Suprapubic skin (tissue), 4 donors: ENCODE results near the gene PTPRN2. TPM values are rescaled to one million over a fixed set of nuclear protein-coding genes. Genes with fewer than 3 reads are reported as not detected.
"Not testable (repeated sequence)": the region's sequence is repeated elsewhere in the genome, so short reads cannot be mapped to it uniquely, and the experiment has no call there.

Source experiments
- DNase-seq, 2 donors: peaks; one replicate each; pipeline ENCODE4 v3.0.0-alpha.2; 2019; ENCODE audit warnings: low spot score in 2 of 2
- H3K27ac ChIP-seq: fragments of 200-600 bp; sonication (generic); one replicate; pipeline ENCODE4 v1.5.1; 2019
- H3K27me3 ChIP-seq: fragments of 200-600 bp; sonication (generic); one replicate; pipeline ENCODE4 v1.5.1; 2019
- H3K36me3 ChIP-seq: fragments of 200-600 bp; sonication (generic); one replicate; pipeline ENCODE4 v1.5.1; 2019
- H3K4me1 ChIP-seq: fragments of 200-600 bp; sonication (generic); one replicate; pipeline ENCODE4 v1.5.1; 2019
- H3K4me3 ChIP-seq: fragments of 200-600 bp; sonication (generic); one replicate; pipeline ENCODE4 v1.5.1; 2019; ENCODE audit warnings: mild to moderate bottlenecking
- H3K9me3 ChIP-seq: fragments of 200-600 bp; sonication (generic); one replicate; pipeline ENCODE4 v1.5.1; 2019
- EP300 ChIP-seq: sonication (generic); formaldehyde crosslinking; IDR thresholded peaks from one replicate; pipeline ENCODE4 v1.6.1; 2017; ENCODE audit warnings: antibody characterized with exemption
- POLR2A ChIP-seq, 2 donors: fragments of 450-650 bp; IDR thresholded peaks; one replicate each; pipeline ENCODE4 v1.6.1; 2017; ENCODE audit warnings: antibody characterized with exemption in 2 of 2, mild to moderate bottlenecking in 2 of 2, moderate library complexity in 2 of 2
- POLR2AphosphoS5 ChIP-seq, 3 donors: sonication (generic); formaldehyde crosslinking; IDR thresholded peaks; one replicate each; pipeline ENCODE4 v1.6.1; 2017; ENCODE audit warnings: antibody characterized with exemption in 3 of 3
- WGBS: methylation state at CpG from one replicate; pipeline ENCODE4 v1.1.5; 2018; 5-methylcytosine and 5-hydroxymethylcytosine counted together
- total RNA-seq, 4 donors: library from RNA; depleted of rRNA; stranded (reverse); fragments of >200 nt; gene quantifications; one replicate each; pipeline ENCODE4 v1.1.0, GENCODE V29; 2016
- TF ChIP-seq, protein P1 (sequence below), 2 donors: fragments of 200-600 bp in 1 of 2; fragments of 450-650 bp in 1 of 2; sonication (generic) in 1 of 2; IDR thresholded peaks; one replicate each; pipeline ENCODE4 v1.5.1; 2016 to 2019; ENCODE audit warnings: antibody characterized with exemption in 2 of 2, mild to moderate bottlenecking in 1 of 2, moderate library complexity in 1 of 2

Gene PTPRN2
- total RNA-seq, 4 donors from 2014 or later, result 0.23 to 1.8 (median 1.3) TPM

DNA sequence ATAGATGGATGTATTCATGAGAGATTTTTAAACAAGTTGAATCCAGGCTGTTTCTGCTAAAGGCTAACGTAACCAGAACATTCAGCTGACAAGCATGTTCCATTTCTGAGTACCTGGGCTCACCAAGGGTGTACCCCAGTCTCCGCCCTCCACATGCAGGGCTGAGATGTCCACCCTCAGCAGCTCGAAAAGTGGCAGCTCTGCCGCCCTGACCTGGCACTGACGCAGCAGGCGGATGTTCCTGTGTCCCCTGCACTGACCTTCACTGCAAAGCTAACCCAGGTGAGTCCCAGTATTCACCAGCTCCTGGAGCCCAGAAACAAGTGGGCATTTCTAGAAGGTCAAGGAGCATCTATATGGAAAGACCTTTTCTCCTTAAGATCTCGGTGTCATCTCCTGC, 437.4 kb downstream of the PTPRN2 start:
- no peak overlapping the region for H3K4me3 ChIP-seq
- H3K9me3 ChIP-seq, result no peaks in the 10 kb centered on the region
- no peak for TF ChIP-seq EP300
- TF ChIP-seq, protein P1, sequence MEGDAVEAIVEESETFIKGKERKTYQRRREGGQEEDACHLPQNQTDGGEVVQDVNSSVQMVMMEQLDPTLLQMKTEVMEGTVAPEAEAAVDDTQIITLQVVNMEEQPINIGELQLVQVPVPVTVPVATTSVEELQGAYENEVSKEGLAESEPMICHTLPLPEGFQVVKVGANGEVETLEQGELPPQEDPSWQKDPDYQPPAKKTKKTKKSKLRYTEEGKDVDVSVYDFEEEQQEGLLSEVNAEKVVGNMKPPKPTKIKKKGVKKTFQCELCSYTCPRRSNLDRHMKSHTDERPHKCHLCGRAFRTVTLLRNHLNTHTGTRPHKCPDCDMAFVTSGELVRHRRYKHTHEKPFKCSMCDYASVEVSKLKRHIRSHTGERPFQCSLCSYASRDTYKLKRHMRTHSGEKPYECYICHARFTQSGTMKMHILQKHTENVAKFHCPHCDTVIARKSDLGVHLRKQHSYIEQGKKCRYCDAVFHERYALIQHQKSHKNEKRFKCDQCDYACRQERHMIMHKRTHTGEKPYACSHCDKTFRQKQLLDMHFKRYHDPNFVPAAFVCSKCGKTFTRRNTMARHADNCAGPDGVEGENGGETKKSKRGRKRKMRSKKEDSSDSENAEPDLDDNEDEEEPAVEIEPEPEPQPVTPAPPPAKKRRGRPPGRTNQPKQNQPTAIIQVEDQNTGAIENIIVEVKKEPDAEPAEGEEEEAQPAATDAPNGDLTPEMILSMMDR (IDR thresholded peaks at IDR 0.05), result no peak
- no peak for TF ChIP-seq POLR2AphosphoS5 (IDR thresholded peaks at IDR 0.05)
- no peak for TF ChIP-seq POLR2A (IDR thresholded peaks at IDR 0.05)
- DNase-seq, result no peak
- H3K4me1 ChIP-seq, result no peaks in the 10 kb centered on the region
- WGBS, result 92% methylated on average over 7 of the region's 7 CpGs
- no peak overlapping the region for H3K27ac ChIP-seq
- no peaks in the 10 kb centered on the region for H3K36me3 ChIP-seq
- no peaks in the 10 kb centered on the region for H3K27me3 ChIP-seq

DNA sequence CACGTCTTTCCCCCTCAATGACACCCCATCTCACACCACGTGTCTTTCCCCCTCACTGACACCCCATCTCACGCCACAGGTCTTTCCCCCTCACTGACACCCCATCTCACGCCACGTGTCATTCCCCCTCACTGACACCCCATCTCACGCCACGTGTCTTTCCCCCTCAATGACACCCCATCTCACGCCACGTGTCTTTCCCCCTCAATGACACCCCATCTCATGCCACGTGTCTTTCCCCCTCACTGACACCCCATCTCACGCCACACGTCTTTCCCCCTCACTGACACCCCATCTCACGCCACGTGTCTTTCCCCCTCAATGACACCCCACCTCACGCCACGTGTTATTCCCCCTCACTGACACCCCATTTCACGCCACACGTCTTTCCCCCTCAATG, 440.2 kb downstream of the PTPRN2 start:
- H3K27ac ChIP-seq, DNase-seq, H3K4me3 ChIP-seq, H3K36me3 ChIP-seq, H3K27me3 ChIP-seq, H3K9me3 ChIP-seq, H3K4me1 ChIP-seq: not testable (repeated sequence)
- WGBS, result 88% methylated on average over 18 of the region's 18 CpGs

DNA sequence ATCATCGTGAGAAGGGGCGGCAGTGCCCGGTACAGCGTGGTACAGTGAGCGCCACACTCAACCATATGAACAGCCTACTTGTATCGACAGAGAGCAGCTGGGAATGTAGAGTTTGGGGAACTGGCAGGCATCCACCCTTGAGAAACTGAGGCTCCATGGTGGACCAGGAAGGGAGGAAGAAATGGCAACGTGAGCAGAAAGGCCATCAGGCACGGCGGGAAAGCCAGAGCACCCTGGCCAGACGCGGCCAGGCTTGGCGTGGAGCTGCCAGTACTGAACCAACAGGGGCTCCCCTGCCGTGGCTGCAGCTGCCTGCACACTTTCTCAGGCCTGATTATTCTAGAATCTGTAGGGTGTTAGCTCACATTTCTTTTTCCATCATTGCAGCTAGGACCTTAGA, 442.3 kb downstream of the PTPRN2 start:
- H3K36me3 ChIP-seq, result no peaks in the 10 kb centered on the region
- no peak overlapping the region for H3K4me3 ChIP-seq
- 97% methylated on average over 9 of the region's 13 CpGs for WGBS
- no peaks in the 10 kb centered on the region for H3K4me1 ChIP-seq
- H3K27ac ChIP-seq, result no peak overlapping the region
- no peaks in the 10 kb centered on the region for H3K9me3 ChIP-seq
- no peaks in the 10 kb centered on the region for H3K27me3 ChIP-seq
- DNase-seq, result no peak
- TF ChIP-seq POLR2AphosphoS5 (IDR thresholded peaks at IDR 0.05), result no peak
- no peak for TF ChIP-seq POLR2A (IDR thresholded peaks at IDR 0.05)
- TF ChIP-seq, protein P1 (IDR thresholded peaks at IDR 0.05), result no peak
- no peak for TF ChIP-seq EP300

DNA sequence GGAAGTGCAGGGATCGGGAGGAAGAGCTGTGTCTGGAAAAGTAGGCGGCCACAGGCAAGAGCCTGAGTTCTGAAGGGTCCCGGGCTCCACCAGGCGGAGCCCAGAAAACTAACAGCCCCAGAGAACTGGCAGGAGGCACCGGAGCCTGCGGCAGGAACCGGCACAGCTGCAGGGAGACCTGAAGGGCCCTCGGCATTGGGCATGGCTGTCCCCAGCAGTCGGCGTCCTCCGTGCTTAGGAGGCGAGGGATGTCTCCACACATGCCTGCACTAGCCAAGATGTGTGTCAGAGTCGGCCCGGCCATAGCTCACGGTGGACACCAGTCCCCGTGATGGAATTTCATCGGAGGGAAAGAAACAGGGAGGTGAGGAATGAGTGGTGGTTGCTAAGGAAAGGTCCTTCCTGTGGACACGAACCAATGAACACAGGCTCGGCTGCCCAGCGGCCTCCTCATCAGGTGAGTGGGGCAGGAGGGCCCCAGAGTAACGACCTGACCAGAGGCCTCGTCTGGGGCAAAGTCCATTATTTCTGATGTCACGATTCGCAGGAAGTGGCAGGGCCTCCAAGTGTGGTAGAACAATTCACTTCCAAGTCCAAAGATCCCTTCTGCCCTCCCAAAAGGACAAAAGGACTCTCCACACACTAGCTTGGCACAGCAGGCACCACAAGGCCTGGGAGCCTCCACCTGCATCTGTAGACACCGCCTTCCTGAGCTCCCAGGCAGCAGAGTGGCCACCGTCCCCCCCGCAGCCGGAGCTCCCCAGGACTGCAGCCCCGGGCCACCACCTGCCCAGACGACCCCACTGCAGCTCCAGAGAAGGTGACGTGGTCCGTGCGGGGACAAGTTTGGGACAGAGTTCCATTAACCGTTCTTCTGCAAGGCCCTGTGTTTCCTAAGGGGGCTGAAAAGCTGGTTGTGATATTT, 444.2 kb downstream of the PTPRN2 start:
- peak in 1 of 2 donors; percentile 54 for DNase-seq
- Histone ChIP-seq H3K4me3 (no peak overlapping the region), H3K27ac (no peak overlapping the region), H3K4me1 (no peaks in the 10 kb centered on the region), H3K36me3 (no peaks in the 10 kb centered on the region), H3K9me3 (no peaks in the 10 kb centered on the region), H3K27me3 (no peaks in the 10 kb centered on the region)
- WGBS, result 92% methylated on average over 32 of the region's 34 CpGs
- TF ChIP-seq, protein P1 (IDR thresholded peaks at IDR 0.05), result no peak
- TF ChIP-seq EP300 (no peak), POLR2AphosphoS5 (IDR thresholded peaks at IDR 0.05) (no peak), POLR2A (IDR thresholded peaks at IDR 0.05) (no peak)

DNA sequence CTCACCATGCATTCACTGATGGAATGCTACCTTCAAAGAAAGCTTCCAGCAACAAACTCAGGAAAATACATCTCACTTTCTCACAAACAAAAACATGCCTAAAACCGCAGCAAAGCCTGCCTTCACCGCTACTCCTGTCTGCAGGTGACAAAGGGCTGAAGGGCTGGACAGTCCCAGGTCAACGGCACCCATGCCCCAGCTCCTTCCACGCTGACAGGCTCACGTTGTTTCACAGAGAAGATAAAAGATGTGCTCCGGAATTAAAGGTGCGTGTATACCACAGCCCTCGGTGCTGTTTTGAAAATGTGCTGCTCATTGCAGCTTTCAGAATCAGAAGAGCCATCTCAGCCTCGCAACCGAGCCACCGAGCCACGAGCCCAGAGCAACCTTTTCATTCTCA, 445.0 kb downstream of the PTPRN2 start:
- TF ChIP-seq, protein P1 (IDR thresholded peaks at IDR 0.05), result no peak
- TF ChIP-seq POLR2AphosphoS5 (IDR thresholded peaks at IDR 0.05), result no peak
- TF ChIP-seq EP300, result no peak
- TF ChIP-seq POLR2A (IDR thresholded peaks at IDR 0.05), result no peak

More for the DNA sequence above, 445.0 kb downstream of the PTPRN2 start:
- no peaks in the 10 kb centered on the region for H3K4me1 ChIP-seq
- 91% methylated on average over 12 of the region's 12 CpGs for WGBS
- H3K36me3 ChIP-seq, result no peaks in the 10 kb centered on the region
- no peaks in the 10 kb centered on the region for H3K27me3 ChIP-seq
- no peak overlapping the region for H3K27ac ChIP-seq
- H3K9me3 ChIP-seq, result peaks cover 2% of the 10 kb centered on the region
- no peak overlapping the region for H3K4me3 ChIP-seq
- DNase-seq, result peak in 1 of 2 donors; percentile 38
